Brain microvascular endothelial cell (primary cell): ENCODE measurements around the gene SLC38A2.
A peak's percentile ranks its signal among the peaks of the same experiment; 100 is the strongest.

ENCODE experiments used
- DNase-seq: peaks from one replicate; pipeline ENCODE4 v3.0.0-alpha.2; 2020
- H3K27ac ChIP-seq: fragments of 250-450 bp; sonication (Bioruptor Pico); 2 replicates; pipeline ENCODE4 v1.5.1; 2020; ENCODE audit warnings: mild to moderate bottlenecking, moderate library complexity
- H3K27me3 ChIP-seq: fragments of 250-450 bp; sonication (Bioruptor Pico); replicated peaks from 2 replicates; pipeline ENCODE4 v1.5.1; 2020; ENCODE audit warnings: mild to moderate bottlenecking
- H3K36me3 ChIP-seq: fragments of 250-450 bp; sonication (Bioruptor Pico); replicated peaks from 2 replicates; pipeline ENCODE4 v1.5.1; 2020; ENCODE audit warnings: mild to moderate bottlenecking
- H3K4me3 ChIP-seq: 2 replicates; pipeline ENCODE4 v1.5.1; 2011; ENCODE audit warnings: low read depth, mild to moderate bottlenecking, control low read depth, low read length, moderate library complexity
- CTCF ChIP-seq: IDR thresholded peaks from 2 replicates; pipeline ENCODE4 v1.5.1; 2011; ENCODE audit warnings: low read depth, mild to moderate bottlenecking, moderate library complexity, low read length, control low read depth, inconsistent platforms; ENCODE audit errors: missing control alignments
- in situ Hi-C: cut with HindIII; loops from 2 replicates; pipeline ENCODE4 v1.10.0; 2017; ENCODE audit warnings: low sequenced_read_pairs, low pct_ligation_motif_present

Gene SLC38A2

GRCh38 chr12:46372544-46373300 is at the start of gene SLC38A2:
SLC38A2 (minus strand) TSS chr12:46372773; CDS start chr12:46371293, 1,480 bp downstream.
- TF ChIP-seq CTCF = no peak
- peak; percentile 94 for DNase-seq
- H3K27me3 ChIP-seq = no peaks in the 10 kb centered on the region
- H3K36me3 ChIP-seq = peaks cover 42% of the 10 kb centered on the region
- in situ Hi-C loops = no loop called here
- H3K4me3 ChIP-seq = peak within 1 kb of the TSS; percentile 99
- H3K27ac ChIP-seq = peak within 1 kb of the TSS; percentile 94

- no peak for TF ChIP-seq CTCF
- Histone ChIP-seq H3K36me3 (no peaks in the 10 kb centered on the region), H3K27ac (no peak overlapping the region), H3K27me3 (no peaks in the 10 kb centered on the region), H3K4me3 (no peak overlapping the region)
- no peak for DNase-seq
- in situ Hi-C loops = no loop called here
Observed at GRCh38 chr12:46419675-46420074, 47.1 kb upstream of the SLC38A2 start.

- Histone ChIP-seq H3K4me3 (no peak overlapping the region), H3K36me3 (no peaks in the 10 kb centered on the region), H3K27ac (no peak overlapping the region), H3K27me3 (no peaks in the 10 kb centered on the region)
- in situ Hi-C loops = no loop called here
- TF ChIP-seq CTCF = no peak
- DNase-seq = no peak
Observed at GRCh38 chr12:46415552-46415951, 43.0 kb upstream of the SLC38A2 start.

GRCh38 chr12:46414591-46415268 is 42.2 kb upstream of the SLC38A2 start:
- no peak overlapping the region for H3K4me3 ChIP-seq
- no peak for DNase-seq
- H3K36me3 ChIP-seq = no peaks in the 10 kb centered on the region
- in situ Hi-C loops = no loop called here
- no peaks in the 10 kb centered on the region for H3K27me3 ChIP-seq
- no peak for TF ChIP-seq CTCF
- H3K27ac ChIP-seq = no peak overlapping the region

- in situ Hi-C loops = no loop called here
- H3K27me3 ChIP-seq = no peaks in the 10 kb centered on the region
- no peak overlapping the region for H3K27ac ChIP-seq
- TF ChIP-seq CTCF = no peak
- no peak for DNase-seq
- H3K36me3 ChIP-seq = no peaks in the 10 kb centered on the region
- no peak overlapping the region for H3K4me3 ChIP-seq
Observed at GRCh38 chr12:46413368-46413767, 40.8 kb upstream of the SLC38A2 start.

GRCh38 chr12:46412857-46413256 is 40.3 kb upstream of the SLC38A2 start:
- in situ Hi-C loops = no loop called here
- H3K27me3 ChIP-seq = no peaks in the 10 kb centered on the region
- no peak for DNase-seq
- TF ChIP-seq CTCF = no peak
- H3K36me3 ChIP-seq = no peaks in the 10 kb centered on the region
- H3K27ac ChIP-seq = no peak overlapping the region
- no peak overlapping the region for H3K4me3 ChIP-seq
